OCI-LY1 (cell line): ENCODE results near the gene RPS6KA2.

ENCODE experiments used
- CTCF ChIP-seq: fragments of 200-600 bp; sonication (generic), shearing (Covaris generic); IDR thresholded peaks from 2 replicates; pipeline ENCODE4 v1.5.1; 2017; ENCODE audit warnings: mild to moderate bottlenecking, antibody characterized with exemption, low read length, moderate library complexity, mixed read lengths
- EZH2 ChIP-seq: fragments of 200-600 bp; sonication (generic), shearing (Covaris generic); IDR thresholded peaks from 2 replicates; pipeline ENCODE4 v1.8.0; 2017; ENCODE audit warnings: borderline replicate concordance, mixed run types, mild to moderate bottlenecking, antibody characterized with exemption, low read length, moderate library complexity, mixed read lengths

- TF ChIP-seq EZH2 (no peak), CTCF (no peak)
Measured at GRCh38 chr6:166446146-166446545, 180.9 kb downstream of the RPS6KA2 start.
